GM18519 (cell line): Measurements from ENCODE around the gene GATA1.
"Not testable (repeated sequence)": the region's sequence is repeated elsewhere in the genome, so short reads cannot be mapped to it uniquely, and the experiment has no call there.

Source experiments
- ATAC-seq: cut with Tn5 transposase; IDR thresholded peaks from one replicate; pipeline ENCODE4 v1.9.1; 2021; ENCODE audit warnings: mild to moderate bottlenecking, moderate library complexity; ENCODE audit not compliant: unreplicated experiment, low FRiP score

Gene GATA1

GRCh38 chrX:48806081-48806480 is 19.7 kb downstream of the GATA1 start:
- ATAC-seq, result no peak

- no peak for ATAC-seq
These were observed 27.3 kb downstream of the GATA1 start for GRCh38 chrX:48813644-48814043.

- ATAC-seq, result no peak
These were observed 28.3 kb downstream of the GATA1 start for GRCh38 chrX:48814722-48815121.

GRCh38 chrX:48815266-48815665 is 28.9 kb downstream of the GATA1 start:
- ATAC-seq, result no peak

- ATAC-seq, result no peak
These were observed 29.8 kb downstream of the GATA1 start for GRCh38 chrX:48816014-48816810.

GRCh38 chrX:48818098-48818497 is 31.7 kb downstream of the GATA1 start:
- ATAC-seq, result no peak

GRCh38 chrX:48818866-48819265 is 32.5 kb downstream of the GATA1 start:
- ATAC-seq, result no peak

GRCh38 chrX:48819394-48819793 is 33.0 kb downstream of the GATA1 start:
- not testable (repeated sequence) for ATAC-seq

- ATAC-seq, result no peak
These were observed 36.7 kb downstream of the GATA1 start for GRCh38 chrX:48823053-48823452.

GRCh38 chrX:48824066-48824465 is 37.7 kb downstream of the GATA1 start:
- ATAC-seq, result no peak

- no peak for ATAC-seq
These were observed 39.9 kb downstream of the GATA1 start, which contains the start of gene ERAS for GRCh38 chrX:48826135-48826875. Gene ERAS (plus strand): TSS chrX:48826513. CDS start chrX:48829124, 2,611 bp downstream.

- ATAC-seq, result no peak
These were observed 40.7 kb downstream of the GATA1 start for GRCh38 chrX:48826876-48827653.

GRCh38 chrX:48827654-48827968 is 41.2 kb downstream of the GATA1 start:
- no peak for ATAC-seq

- ATAC-seq, result no peak
These were observed 42.8 kb downstream of the GATA1 start for GRCh38 chrX:48829016-48829735.

GRCh38 chrX:48831136-48831908 is 44.9 kb downstream of the GATA1 start:
- ATAC-seq, result no peak

- no peak for ATAC-seq
These were observed 45.5 kb downstream of the GATA1 start for GRCh38 chrX:48831909-48832291.

GRCh38 chrX:48833542-48834138 is 47.2 kb downstream of the GATA1 start:
- ATAC-seq, result no peak

- ATAC-seq, result no peak
These were observed 48.0 kb downstream of the GATA1 start for GRCh38 chrX:48834383-48834709.

GRCh38 chrX:48835524-48836329 is 49.3 kb downstream of the GATA1 start, which contains the start of gene PCSK1N:
Gene PCSK1N (minus strand): TSS chrX:48835610. CDS start chrX:48835532, 78 bp downstream.
- ATAC-seq, result no peak
